Measurements from ENCODE around the gene KRTAP1-5.
"Not testable (repeated sequence)": the region's sequence is repeated elsewhere in the genome, so short reads cannot be mapped to it uniquely, and the experiment has no call there.

The KRTAP1-5 gene

DNA sequence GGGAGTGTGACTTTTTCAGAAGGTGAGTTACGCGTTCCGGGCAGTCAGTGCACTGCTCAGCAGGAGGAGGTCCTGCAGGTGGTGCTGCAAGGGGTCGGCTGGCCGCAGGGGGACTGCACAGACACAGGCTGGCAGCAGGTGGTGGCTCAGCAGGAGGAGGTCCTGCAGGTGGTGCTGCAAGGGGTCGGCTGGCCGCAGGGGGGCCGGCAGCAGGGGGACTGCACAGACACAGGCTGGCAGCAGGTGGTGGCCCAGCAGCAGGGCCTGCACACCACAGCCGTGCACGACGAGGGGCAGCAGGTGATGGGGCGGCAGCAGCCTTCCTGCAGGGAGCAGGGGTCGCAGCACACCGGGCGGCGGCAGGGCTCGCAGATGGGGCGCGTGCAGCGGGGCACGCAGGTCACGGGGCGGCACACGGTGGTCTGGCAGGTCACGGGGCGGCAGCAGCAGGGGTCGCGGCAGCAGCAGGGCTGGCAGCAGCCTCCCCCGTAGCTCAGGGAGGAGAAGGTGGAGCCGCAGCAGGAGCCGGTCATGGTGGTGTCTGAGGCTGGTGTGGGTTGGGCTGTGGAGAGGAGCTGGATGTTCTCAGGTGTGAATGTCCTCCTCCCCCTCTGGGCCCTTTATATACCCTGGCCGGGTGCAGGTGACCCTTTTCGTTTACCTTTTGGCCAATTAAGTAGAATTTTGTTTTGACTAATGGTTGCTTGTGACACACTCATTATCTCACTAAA is 19.9 kb upstream of the KRTAP1-5 start, which contains the start of gene KRTAP2-1:
Gene KRTAP2-1 (minus strand): TSS at position 582 of the 731 bp plus-strand sequence. CDS start 49 bp downstream, at position 533.
- FAIRE-seq, result not testable (repeated sequence)

DNA sequence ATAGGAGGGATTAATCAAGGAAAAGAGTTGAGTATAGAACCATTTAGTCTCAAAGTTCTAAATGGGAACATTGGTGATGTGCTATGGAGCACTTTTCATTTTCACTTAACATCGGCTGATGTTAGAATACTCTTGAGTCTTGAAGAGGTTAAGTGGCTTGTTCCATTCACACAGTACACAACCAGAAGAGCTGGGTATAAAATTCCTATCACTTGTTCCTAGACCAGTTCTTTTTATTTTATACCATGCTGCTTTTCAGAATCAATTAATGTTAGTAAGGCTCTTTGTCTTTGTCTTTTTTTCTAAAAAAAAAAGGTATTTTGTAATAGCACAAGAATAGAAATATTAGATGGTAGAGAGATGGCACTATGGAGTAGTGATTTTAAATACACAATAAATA is 15.9 kb upstream of the KRTAP1-5 start:
- FAIRE-seq, result no peak

DNA sequence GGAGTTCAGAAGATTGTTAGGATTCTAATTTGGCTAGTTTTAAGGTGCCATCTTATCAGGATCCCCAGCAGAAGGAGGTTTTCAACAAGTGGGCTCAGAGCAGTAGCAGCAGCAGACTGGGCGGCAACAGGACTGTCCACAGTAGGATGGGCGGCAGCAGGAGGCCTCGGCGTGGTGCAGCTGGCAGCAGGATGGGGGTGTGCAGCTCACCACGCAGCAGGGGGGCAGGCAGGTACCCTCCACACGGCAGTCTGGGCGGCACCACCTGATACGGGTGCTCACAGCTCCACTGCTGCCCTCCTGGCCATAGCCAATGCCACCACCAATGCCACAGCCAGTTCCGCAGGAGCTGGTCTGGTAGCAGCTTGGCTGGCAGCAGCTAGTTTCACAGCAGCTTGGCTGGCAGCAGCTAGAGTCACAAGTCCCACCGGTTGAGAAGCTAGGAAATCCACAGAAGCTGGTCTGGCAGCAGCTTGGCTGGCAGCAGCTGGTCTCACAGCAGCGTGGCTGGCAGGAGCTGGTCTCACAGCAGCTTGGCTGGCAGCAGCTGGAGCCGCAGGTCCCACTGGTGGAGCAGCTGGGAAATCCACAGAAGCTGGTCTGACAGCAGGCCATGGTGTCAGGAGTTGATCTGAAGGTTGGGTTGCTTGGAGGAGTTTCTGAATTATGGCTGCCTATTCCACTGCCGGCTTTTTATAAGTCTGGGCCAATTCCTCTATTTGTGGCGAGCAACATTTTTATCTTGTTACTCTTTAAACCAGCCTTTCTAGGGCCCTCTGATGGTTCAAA is 14.0 kb upstream of the KRTAP1-5 start, which contains the start of gene KRTAP1-1:
Gene KRTAP1-1 (minus strand): TSS at position 668 of the 789 bp plus-strand sequence. CDS start 53 bp downstream, at position 615.
- not testable (repeated sequence) for FAIRE-seq

DNA sequence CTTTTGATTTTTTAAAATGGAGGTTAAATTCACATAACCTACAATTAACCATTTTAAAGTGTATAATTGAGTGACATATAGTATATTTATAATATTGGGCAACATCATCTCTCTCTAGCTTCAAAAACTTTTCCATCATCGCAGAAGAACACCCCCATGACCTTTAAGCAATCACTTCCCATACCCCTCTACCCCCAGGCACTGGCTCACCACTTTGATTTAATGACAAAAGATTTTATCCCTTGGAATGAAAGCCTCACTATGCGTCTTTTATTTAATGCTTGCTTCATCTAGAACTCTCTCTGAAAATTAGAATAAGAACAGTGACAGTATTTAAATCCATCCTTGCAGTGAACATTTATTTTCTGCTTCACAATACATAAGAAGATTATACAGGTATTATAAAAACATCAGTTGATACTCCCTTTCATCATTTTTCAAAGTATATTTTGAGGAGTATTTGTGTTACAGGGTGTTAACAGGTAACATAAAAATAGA is 10.9 kb upstream of the KRTAP1-5 start:
- no peak for FAIRE-seq

DNA sequence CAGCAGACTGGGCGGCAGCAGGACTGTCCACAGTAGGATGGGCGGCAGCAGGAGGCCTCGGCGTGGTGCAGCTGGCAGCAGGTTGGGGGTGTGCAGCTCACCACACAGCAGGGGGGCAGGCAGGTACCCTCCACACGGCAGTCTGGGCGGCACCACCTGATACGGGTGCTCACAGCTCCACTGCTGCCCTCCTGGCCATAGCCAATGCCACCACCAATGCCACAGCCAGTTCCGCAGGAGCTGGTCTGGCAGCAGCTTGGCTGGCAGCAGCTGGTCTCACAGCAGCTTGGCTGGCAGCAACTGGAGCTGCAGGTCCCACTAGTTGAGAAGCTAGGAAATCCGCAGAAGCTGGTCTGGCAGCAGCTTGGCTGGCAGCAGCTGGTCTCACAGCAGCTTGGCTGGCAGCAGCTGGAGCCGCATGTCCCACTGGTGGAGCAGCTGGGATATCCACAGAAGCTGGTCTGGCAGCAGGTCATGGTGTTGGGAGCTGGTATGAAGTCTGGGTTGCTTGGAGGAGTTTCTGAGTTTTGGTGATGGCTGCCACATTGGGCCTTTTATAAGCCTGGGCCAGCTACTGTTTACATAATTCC is 7.4 kb upstream of the KRTAP1-5 start, which contains the start of gene KRTAP1-3:
Gene KRTAP1-3 (minus strand): TSS at position 529 of the 590 bp plus-strand sequence. CDS start 53 bp downstream, at position 476.
- not testable (repeated sequence) for FAIRE-seq

DNA sequence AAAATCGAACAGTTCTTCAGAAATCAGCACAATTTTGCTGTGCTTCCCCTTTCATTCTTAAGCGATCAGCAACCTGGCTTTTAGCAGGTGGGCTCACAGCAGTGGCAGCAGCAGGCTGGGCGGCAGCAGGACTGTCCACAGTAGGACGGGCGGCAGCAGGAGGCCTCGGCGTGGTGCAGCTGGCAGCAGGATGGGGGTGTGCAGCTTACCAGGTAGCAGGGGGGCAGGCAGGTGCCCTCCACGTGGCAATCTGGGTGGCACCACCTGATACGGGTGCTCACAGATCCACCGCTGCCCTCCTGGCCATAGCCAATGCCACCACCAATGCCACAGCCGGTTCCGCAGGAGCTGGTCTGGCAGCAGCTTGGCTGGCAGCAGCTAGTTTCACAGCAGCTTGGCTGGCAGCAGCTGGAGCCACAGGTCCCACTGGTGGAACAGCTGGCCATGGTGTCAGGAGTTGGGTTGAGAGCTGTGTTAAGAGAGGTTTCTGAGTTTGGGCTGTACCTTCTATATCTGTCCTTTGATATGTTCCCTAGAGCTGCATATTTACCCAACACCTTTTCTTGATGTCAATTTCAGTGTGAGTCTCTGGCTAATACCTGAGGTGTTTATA is 2.7 kb upstream of the KRTAP1-5 start, which contains the start of gene KRTAP1-4:
Gene KRTAP1-4 (minus strand): TSS at position 563 of the 613 bp plus-strand sequence. CDS start 117 bp downstream, at position 446.
- FAIRE-seq, result no peak

DNA sequence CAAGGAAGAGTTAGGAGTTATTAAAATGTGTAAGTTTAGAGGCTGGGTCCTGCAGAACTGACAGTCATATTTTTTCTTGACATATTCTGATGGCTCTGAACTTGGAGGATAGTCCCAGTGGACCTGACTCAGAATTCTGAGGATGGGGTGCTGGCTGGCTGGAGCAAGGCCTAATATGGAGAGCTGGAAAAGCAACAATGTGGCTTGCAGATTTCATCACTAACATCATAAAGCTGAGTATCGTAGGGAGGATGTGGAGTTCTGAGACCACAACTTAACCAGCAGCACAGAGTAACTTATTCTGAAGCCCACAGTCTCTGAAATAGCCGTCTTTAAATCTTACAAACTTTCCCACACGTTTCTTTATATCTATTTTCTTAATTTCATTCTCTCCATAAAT is 2.3 kb downstream of the KRTAP1-5 start:
- no peak for FAIRE-seq

DNA sequence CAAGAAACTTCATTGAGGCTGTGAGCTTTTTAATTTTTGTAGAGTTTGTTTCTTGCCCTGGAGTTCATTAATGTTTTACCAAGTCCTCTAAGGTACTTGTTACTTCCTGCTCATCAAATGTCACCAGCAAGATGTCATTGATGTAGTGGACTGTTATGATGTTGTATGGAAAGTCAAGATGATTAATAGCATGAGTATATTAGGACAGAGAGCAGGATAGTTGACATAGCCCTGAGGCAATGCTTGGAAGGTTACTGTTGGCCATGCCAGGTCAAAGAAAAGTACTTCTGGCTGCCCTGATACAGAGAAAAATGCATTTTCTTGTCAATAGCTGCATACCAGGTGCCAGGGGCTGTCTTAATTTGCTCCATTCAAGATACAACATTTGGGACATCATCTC is 6.7 kb downstream of the KRTAP1-5 start:
- no peak for FAIRE-seq

DNA sequence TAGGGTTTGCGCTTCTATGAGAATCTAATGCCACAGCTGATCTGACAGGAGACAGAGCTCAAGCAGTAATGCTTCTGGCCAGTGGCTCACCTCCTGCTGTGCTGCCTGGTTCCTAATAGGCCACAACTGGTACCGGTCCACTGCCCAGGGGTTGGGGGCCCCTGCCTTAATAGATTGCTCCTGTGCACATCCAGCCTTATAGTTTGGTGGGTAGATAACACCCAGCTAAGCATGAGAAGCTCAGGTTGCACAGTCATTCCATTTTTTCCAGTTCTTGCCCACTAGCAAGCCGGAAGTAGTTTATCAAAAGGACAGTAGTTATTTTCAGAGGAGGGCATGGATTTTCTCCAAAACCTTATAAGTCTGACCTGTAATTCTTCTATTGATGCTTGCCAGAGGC is 7.6 kb downstream of the KRTAP1-5 start:
- no peak for FAIRE-seq

DNA sequence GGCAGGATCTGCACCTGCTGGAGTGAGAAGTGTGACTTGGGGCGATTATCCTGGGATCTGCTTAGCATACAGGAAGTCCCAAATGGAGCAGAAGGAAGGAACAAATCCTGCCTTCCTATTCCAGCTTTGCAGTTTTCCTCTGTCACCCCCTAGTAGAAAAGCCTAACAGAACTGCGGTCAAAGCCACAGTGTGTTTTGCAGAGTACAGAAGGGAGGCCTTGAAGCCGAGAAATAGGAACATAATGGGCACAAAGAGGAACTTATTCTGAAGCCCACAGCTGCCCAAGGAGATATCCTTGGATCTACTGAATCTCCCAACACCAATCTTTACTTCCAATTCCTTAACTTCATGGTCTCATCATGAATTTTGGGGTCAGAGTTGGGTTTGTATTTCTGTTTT is 8.5 kb downstream of the KRTAP1-5 start:
- FAIRE-seq, result no peak

DNA sequence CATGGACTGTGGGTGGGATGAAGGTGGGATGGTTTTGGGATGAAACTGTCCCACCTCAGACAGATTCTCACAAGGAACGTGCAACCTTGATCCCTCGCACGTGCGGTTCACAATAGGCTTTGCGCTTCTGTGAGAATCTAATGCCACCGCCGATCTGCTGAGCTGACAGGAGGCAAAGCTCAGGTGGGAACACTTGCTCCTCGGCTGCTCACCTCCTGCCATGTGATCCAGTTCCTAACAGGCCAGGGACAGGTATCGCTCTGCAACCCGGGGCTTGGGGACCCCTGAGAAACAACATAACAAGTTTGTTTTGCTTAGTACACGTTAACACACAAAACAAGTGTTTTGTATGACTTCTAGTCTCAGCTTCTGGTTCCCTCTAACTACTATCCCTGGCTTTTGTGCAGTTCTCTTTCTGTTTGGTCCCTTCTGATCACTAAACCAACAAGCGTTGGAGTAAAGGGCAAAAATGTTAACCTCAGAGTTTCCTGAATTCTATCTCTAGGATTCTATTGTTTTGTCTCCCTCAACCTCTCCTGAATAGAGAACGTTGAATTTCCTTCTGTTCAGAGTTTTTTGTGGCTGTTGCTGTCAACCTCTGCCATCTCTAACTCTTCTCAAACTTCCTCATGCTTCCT is 10.3 kb downstream of the KRTAP1-5 start:
- FAIRE-seq, result no peak

DNA sequence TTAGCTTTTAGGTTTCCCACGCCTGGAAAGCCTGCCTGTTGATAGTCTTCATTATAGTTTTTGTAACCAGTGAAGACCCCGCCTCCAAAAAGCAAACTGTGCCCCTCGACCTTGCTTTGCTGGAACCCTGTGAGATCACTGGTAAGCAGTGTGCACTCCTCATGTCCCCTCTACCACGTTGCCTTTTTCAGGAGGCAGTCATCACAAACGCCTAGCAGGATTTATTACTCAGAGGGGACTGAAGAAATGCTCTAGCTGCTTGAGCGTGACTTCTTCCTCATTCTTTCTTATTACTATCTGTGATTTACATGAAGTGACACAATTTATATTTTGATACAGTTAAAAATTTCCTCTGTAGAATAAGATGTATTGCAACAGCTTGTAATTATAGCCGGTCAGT is 11.6 kb downstream of the KRTAP1-5 start:
- FAIRE-seq, result no peak

DNA sequence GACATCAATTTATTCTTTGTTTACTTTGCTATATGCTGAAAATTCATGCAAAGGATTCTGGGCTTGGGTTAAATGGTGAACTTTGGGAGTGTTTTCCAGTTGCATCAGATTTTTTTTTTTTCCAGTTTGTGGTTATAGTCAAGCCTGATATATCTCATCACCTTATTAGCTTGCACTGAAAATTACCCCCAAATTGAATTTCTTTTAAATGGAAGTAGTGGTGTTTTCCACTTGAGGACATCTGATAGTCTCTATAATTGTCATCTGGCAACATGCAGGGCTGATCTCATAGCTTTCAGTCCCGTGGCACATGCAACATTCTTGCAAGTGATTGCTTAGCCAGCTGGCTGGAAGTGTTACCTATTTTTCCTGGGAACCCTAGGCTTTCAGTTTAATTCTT is 13.4 kb downstream of the KRTAP1-5 start:
- FAIRE-seq, result no peak

DNA sequence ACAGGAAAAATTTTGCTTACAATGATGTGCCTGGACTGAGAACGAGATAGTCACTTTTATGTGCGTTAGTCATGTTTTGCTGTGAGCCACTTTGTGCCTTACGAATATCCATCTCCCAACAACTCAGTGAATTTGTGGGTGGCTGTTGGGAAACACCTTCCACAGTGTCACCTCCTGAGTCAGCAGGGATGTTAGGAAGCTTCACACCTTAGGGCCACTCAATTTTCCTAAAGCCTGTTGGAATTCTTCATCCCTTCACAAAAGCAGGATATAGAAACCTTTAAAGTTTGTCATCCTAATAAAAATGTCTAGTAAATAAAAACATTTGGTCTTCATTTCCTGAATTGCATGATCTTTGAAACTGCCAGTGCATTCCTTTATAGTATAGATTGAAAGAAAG is 13.8 kb downstream of the KRTAP1-5 start:
- FAIRE-seq, result no peak

DNA sequence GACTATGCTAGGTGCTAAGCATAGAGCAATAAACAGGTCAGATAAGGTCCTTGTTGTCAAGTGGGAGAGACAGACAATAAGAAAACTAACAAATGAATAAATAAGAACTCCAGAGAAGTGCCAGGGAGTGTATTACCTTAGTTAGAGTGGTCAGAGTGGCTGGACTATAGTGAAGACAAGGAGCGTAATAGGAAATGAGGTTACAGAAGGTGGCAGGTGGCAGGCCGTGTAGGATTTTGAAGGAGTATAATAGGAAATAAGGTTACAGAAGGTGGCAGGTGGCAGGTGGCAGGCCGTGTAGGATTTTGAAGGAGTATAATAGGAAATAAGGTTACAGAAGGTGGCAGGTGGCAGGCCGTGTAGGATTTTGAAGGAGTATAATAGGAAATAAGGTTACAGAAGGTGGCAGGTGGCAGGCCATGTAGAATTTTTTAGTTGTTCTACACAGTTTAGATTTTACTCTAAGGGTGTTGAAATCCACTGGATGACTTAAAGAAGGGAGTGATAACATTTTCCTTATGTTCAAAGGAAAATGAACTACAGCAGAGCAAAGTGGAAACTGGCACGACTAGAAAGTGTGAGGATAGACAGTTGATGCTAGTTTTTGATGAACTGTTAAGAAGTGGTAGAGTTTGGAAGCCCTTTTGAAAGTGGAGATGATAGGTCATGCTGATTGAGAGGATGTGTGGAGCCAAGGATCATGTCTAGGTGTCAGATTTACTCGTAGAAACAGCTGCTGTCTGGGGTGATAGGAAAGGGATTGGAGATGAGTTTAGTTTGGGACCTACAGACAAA is 14.5 kb downstream of the KRTAP1-5 start:
- FAIRE-seq, result no peak

DNA sequence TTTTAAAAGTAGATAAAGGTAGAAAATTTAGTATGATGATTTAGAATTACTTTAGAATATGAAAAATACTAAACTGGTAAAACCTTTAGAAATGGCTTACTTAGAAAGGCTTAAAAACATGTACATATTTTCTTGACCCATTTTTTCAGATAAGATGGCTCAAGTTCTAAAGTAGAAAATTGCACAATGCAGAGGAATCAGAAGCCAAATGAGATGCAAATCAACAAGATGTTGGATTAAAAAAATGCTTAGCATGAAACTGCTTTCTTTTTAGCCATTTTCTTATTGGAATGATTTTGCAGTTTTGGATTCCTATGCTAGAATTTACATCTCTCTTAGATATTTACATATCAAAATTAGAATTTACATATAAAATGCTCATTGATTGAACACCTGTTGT is 16.6 kb downstream of the KRTAP1-5 start:
- FAIRE-seq, result no peak

DNA sequence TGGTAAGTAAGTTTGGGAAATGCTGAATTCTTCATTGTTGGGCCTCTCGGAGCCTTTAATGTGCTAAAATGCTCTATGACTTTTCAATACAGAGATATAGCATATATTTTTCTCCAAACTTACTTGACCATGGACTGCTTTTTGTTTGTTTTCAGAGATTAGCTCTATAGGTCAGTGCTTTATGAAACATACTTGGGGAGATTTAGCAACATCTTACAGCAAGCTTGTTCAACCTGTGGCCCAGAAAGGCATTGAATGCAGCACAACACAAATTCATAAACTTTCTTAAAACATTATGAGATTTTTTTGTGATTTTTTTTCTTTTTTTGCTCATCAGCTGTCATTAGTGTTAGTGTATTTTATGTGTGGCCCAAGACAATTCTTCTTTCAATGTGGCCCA is 17.1 kb downstream of the KRTAP1-5 start:
- no peak for FAIRE-seq

DNA sequence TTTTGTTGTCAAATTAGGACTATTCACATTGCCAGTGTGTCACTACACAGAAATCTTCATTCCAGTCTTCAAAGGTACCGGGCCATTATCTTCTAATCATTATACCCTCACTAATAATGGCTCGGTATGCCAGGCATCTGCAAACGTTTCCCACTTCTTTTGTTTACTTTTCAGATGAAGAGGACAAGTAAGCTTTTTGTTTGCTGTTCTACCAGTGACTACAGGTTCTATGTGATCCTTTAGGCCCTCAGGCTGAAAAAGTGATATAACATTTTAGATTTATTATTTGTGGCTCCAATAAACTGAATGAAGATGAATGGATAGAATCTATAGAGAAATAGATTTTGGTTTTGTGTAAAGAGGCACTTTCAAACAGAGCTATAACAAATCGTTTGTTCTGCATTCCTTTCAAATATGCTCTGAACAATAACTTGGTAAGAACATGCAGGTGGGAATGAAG is 17.7 kb downstream of the KRTAP1-5 start:
- no peak for FAIRE-seq

DNA sequence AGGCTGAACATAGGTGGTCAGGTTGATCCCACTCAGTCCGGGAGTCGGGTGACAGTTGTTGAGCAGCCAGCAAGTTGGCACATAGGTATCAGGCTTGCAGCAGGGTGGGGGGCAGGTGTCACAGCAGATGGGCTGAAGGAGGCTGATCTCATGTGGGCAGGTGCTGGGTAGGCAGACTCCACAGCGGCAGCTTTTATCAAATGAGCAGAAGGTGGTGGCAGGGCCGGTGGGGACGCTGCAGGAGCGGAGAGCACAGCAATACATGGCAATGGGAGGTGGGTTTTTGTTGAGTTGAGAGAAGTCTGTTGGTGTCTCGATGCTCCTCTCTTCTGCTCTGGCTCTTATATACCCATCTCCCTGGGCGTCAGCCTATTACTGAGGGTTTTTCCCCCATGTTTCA is 18.2 kb downstream of the KRTAP1-5 start, which contains the start of gene KRTAP3-1:
Gene KRTAP3-1 (minus strand): TSS at position 318 of the 400 bp plus-strand sequence. CDS start 54 bp downstream, at position 264.
- FAIRE-seq, result no peak

DNA sequence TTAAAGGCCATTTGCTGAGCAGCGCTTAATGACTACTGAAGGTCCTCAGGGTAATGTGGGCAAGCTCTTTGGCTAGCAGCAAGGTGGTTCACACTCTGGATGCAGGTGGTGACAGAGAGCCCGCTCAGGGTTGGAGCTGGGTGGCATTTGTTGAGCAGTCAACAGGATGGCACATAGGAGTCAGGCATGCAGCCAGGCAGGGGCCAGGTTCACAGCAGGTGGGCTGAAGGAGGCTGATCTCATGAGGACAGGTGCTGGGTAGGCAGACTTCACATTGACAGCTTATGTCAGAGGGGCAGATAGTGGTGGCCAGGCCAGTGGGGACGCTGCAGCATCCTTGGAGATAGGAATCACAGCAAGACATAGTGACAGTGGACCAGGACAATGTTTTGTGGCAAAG is 22.6 kb downstream of the KRTAP1-5 start:
- FAIRE-seq, result no peak

DNA sequence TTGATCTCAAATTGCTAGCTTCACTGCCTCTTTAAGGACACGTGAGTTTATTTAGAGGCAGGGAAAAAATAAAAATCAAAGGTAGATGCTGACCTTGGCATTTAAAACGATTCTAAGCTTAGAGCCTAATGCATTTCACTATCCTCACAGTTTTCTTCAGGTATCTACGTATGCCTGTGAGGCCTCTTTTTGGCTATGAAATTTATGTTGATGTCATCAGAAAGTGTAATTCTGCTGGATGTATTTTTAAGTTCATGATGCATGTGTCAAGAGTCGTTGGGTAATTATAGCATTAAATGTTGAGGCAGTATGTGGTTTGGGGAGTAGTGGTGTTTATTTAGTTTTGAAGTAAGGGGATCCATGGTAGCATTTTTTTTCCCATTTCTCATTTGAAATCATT is 23.1 kb downstream of the KRTAP1-5 start:
- no peak for FAIRE-seq
